Renal pelvis (tissue), 4 donors: ENCODE results near the gene NLRP7. TPM values are rescaled to one million over a fixed set of nuclear protein-coding genes. Genes with fewer than 3 reads are reported as not detected.

Source experiments
- DNase-seq: peaks from one replicate; pipeline ENCODE4 v3.0.0-alpha.2; 2013
- polyA plus RNA-seq, 3 donors: library from polyadenylated mRNA; unstranded; fragments of 120-200 nt; gene quantifications; one replicate each; pipeline ENCODE4 v1.2.1, GENCODE V29; 2013; ENCODE audit not compliant: insufficient read length in 3 of 3

The NLRP7 gene
- polyA plus RNA-seq, 3 donors: 0.04 TPM; not detected in 2

DNA sequence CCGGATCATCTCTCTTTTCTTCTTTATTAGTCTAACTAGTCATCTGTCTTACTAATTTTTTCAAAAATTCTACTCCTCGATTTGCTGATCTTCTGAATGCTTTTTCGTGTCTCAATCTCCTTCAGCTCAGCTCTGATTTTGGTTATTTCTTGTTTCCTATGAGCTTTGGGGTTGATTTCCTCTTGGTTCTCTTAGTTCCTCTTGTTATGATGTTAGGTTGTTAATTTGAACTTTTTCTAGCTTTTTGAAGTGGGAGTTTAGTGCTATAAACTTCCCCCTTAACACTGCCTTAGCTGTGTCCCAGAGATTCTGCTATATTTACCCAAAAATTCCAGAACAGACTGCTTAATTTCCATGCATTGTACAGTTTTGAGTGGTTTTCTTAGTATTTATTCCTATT is 69.9 kb downstream of the NLRP7 start:
- no peak for DNase-seq

DNA sequence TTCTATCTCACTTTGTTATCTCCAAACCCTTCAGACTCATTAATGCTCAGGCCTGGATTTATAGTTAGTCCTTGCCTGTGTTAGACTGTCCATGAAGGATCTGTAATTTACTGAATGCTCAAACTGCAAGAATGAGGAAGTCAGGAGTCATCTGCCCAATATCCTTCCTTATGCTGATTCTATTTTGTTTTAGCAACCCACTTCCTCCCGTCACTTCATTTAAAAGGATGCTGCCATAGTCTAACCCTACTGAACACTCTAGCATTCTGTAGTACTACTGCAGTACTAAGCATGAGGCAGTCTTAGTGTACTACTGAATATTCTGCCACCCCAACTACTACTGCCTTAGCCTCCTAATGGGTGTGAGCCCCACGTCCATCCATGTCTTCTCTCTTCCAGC is 71.8 kb downstream of the NLRP7 start:
- DNase-seq: no peak

DNA sequence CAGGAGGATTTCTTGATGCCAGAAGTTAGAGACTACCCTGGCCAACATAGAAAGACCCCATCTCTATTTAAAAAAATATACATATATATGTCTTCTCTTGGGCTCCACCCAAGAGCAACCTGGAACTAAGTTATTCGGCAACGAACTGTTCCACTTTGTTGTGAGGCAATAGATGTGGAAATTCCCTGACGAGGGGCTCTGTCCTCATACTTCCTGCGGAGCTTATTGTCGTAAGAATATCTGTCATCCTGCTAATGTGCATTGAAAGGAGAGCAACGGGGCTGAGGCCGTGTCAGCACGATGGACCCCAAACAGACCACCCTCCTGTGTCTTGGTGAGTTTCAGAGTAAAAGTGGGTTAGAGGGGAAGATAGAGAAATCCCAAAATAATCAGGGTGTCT is 73.3 kb downstream of the NLRP7 start, which contains the start of gene FCAR:
FCAR (plus strand) TSS at position 246 of the 400 bp plus-strand sequence; CDS start at position 301, 55 bp downstream.
- no peak for DNase-seq

Other genes starting within 250 kb of the NLRP7 start
- not detected for gene KIR3DL3, start 223.1 kb downstream of the NLRP7 start, polyA plus RNA-seq
- not detected for gene KIR2DL3, start 209.0 kb downstream of the NLRP7 start, polyA plus RNA-seq
- under 1 TPM in 1 of 3 donors, not detected in 2; 0.29 TPM for gene KIR2DL1, start 177.7 kb downstream of the NLRP7 start, polyA plus RNA-seq
- not detected for gene KIR2DL4, start 143.9 kb downstream of the NLRP7 start, polyA plus RNA-seq
- gene KIR3DL1, start 131.1 kb downstream of the NLRP7 start, polyA plus RNA-seq: not detected
- not detected for gene KIR2DS4, start 114.9 kb downstream of the NLRP7 start, polyA plus RNA-seq
- gene KIR3DL2, start 97.1 kb downstream of the NLRP7 start, polyA plus RNA-seq: not detected
- under 1 TPM; 0.21 to 0.31 (median 0.29) TPM for gene FCAR, start 73.3 kb downstream of the NLRP7 start, polyA plus RNA-seq
- under 1 TPM; 0.13 to 0.31 (median 0.26) TPM for gene NCR1, start 41.4 kb downstream of the NLRP7 start, polyA plus RNA-seq
- 10 to 100 TPM in 2 of 3 donors, 1 to 10 TPM in 1; 7.8 to 22.2 (median 12.8) TPM for gene NLRP2, start 18.8 kb upstream of the NLRP7 start, polyA plus RNA-seq
- under 1 TPM; 0.53 to 0.92 (median 0.77) TPM for gene GP6, start 90.7 kb upstream of the NLRP7 start, polyA plus RNA-seq
- 10 to 100 TPM; 16.0 to 24.0 (median 21.0) TPM for gene RDH13, start 115.6 kb upstream of the NLRP7 start, polyA plus RNA-seq
- gene EPS8L1, start 128.3 kb upstream of the NLRP7 start, polyA plus RNA-seq: 10 to 100 TPM; 56.1 to 91.8 (median 73.3) TPM
- gene PPP1R12C, start 170.1 kb upstream of the NLRP7 start, polyA plus RNA-seq: 100 to 1,000 TPM in 2 of 3 donors, 10 to 100 TPM in 1; 99.9 to 114 (median 104) TPM
- 1 to 10 TPM; 4.6 to 6.7 (median 5.3) TPM for gene TNNT1, start 201.7 kb upstream of the NLRP7 start, polyA plus RNA-seq
- 1 to 10 TPM; 4.2 to 7.5 (median 6.3) TPM for gene TNNI3, start 210.2 kb upstream of the NLRP7 start, polyA plus RNA-seq
- gene DNAAF3, start 219.1 kb upstream of the NLRP7 start, polyA plus RNA-seq: 10 to 100 TPM in 1 of 3 donors, 1 to 10 TPM in 2; 6.7 to 11.7 (median 9.2) TPM
- under 1 TPM; 0.30 to 0.47 (median 0.41) TPM for gene SYT5, start 232.8 kb upstream of the NLRP7 start, polyA plus RNA-seq